ENCODE measurements around the gene HDAC9. TPM values are rescaled to one million over a fixed set of nuclear protein-coding genes. Genes with fewer than 3 reads are reported as not detected.

HDAC9 gene
- total RNA-seq, 1 experiment from 2014 or later: 4.3 TPM

DNA sequence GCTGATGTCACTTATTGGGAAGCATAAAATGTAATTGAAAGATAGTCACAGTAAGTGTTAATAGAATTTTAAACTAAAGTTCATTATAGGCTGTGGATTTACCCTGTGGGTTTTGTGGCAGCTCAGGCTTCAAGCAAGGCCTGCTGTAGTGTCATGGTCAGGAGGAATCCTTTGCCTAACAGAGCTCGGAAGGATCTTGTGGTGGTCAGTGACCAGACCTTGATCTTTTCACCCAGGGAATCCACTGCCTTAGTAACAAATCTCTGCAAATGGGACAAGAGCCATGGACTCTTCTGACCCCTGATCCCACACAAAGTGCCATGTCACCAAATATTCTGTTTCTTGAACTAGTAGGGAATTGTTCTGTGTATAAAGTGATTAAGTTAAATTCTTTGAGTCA lies 20.6 kb upstream of the HDAC9 start:
- intact Hi-C loops (cut with micrococcal nuclease): no loop called here
- no peak for ATAC-seq
- TF ChIP-seq, protein P1, sequence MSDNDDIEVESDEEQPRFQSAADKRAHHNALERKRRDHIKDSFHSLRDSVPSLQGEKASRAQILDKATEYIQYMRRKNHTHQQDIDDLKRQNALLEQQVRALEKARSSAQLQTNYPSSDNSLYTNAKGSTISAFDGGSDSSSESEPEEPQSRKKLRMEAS (IDR thresholded peaks at IDR 0.05): no peak
- BruUV-seq (replicated peaks): no TSS peak
- no peaks in the 10 kb centered on the region for H3K36me3 ChIP-seq (ENCODE audit: control insufficient read depth in 1 of 2, insufficient read depth in 2 of 2, low read length in 2 of 2)
- H3K4me2 ChIP-seq (ENCODE audit: low read length): no peak overlapping the region
- no peaks in the 10 kb centered on the region for H3K9me2 ChIP-seq (ENCODE audit: insufficient read depth)
- no peak overlapping the region for H3K4me3 ChIP-seq (replicated peaks in 1 of 2; ENCODE audit: low read depth in 1 of 2, low read length in 2 of 2)
- H3K79me2 ChIP-seq (ENCODE audit: insufficient read depth, low read length): no peaks in the 10 kb centered on the region
- no peaks in the 10 kb centered on the region for H4K20me1 ChIP-seq (ENCODE audit: insufficient read depth)
- H3K27me3 ChIP-seq (ENCODE audit: insufficient read depth, low read length): no peaks in the 10 kb centered on the region
- no peaks in the 10 kb centered on the region for H3K9me3 ChIP-seq (ENCODE audit: control insufficient read depth in 1 of 2, insufficient read depth in 1 of 2, low read depth in 1 of 2, low read length in 2 of 2)
- ChIA-PET RAD21 (ENCODE audit: low non-redundant PET in 1 of 2, low total read pairs in 2 of 2, uncharacterized antibody in 2 of 2, unreplicated experiment in 2 of 2) (no interaction called here), CTCF (no interaction called here), POLR2A (interaction anchor here (1.0 kb wide), 1 partner anchor 13 kb away, joined by 3 read pairs; no protein-coding TSS in a partner anchor)
- no peak overlapping the region for H3K27ac ChIP-seq (ENCODE audit: low read depth, low read length)
- H2AFZ ChIP-seq (ENCODE audit: low read depth, low read length, poor library complexity, severe bottlenecking): no peak overlapping the region
- no peak for DNase-seq (ENCODE audit: low read depth, low spot score)
- H3K4me1 ChIP-seq (ENCODE audit: control insufficient read depth in 1 of 2, insufficient read depth in 2 of 2, low read length in 2 of 2): no peaks in the 10 kb centered on the region
- H3K9ac ChIP-seq (ENCODE audit: low read length): no peak overlapping the region

DNA sequence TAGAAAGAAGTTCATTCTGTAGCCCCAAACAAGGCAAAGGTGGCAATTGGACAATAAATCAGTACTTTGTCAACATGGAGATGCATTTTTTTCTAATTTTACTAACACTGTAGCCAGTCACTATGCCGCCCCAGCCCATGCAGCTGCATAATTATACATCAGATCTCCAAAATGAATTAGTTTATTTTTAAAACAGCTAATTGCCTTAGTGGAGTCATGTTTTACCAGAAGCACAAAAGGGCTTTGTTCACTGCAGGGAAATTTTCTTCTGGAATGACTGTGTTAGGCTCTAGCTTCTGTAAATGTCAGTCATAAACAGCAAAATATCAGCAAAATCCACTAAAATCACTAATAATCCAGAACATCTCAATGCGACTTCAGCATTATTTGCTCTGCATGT lies 20.1 kb upstream of the HDAC9 start:
- no TSS peak for BruUV-seq (replicated peaks)
- CTCF ChIA-PET: no interaction called here

DNA sequence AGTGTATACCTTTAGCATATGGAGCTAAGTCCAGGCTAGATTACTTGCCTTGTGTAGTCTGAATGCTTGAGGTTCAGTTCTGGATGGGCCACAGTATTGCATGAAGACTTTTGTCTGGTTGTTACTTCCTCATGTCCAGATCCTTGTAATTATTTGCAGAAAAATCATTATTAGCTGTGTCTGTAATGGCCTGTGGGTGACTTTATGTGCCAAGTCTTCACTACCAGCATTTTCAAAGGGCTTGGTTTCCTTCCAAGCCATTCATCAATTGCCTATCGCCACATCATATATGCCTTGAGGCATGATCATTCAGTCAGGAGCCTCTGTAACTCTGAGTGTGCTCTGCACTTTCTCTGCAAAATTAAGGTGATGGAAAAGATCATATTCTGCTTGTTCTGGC lies 13.8 kb upstream of the HDAC9 start:
- POLR2A ChIA-PET: no interaction called here
- TF ChIP-seq EZH2phosphoT487 (IDR thresholded peaks at IDR 0.05; ENCODE audit: borderline replicate concordance): no peak
- no peak for TF ChIP-seq RAD21 (IDR thresholded peaks at IDR 0.05; ENCODE audit: low read depth)
- TF ChIP-seq, protein P2, sequence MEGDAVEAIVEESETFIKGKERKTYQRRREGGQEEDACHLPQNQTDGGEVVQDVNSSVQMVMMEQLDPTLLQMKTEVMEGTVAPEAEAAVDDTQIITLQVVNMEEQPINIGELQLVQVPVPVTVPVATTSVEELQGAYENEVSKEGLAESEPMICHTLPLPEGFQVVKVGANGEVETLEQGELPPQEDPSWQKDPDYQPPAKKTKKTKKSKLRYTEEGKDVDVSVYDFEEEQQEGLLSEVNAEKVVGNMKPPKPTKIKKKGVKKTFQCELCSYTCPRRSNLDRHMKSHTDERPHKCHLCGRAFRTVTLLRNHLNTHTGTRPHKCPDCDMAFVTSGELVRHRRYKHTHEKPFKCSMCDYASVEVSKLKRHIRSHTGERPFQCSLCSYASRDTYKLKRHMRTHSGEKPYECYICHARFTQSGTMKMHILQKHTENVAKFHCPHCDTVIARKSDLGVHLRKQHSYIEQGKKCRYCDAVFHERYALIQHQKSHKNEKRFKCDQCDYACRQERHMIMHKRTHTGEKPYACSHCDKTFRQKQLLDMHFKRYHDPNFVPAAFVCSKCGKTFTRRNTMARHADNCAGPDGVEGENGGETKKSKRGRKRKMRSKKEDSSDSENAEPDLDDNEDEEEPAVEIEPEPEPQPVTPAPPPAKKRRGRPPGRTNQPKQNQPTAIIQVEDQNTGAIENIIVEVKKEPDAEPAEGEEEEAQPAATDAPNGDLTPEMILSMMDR (IDR thresholded peaks at IDR 0.05 in 2 of 3, conservative IDR thresholded peaks at IDR 0.05 in 1 of 3; ENCODE audit: borderline replicate concordance in 1 of 3, insufficient read depth in 1 of 3, low read depth in 2 of 3, low read length in 2 of 3): no peak
- no peak for TF ChIP-seq POLR2AphosphoS5 (IDR thresholded peaks at IDR 0.05; ENCODE audit: low read depth, low read length)
- TF ChIP-seq JUND (IDR thresholded peaks at IDR 0.05): no peak
- TF ChIP-seq, protein P3, sequence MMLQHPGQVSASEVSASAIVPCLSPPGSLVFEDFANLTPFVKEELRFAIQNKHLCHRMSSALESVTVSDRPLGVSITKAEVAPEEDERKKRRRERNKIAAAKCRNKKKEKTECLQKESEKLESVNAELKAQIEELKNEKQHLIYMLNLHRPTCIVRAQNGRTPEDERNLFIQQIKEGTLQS (IDR thresholded peaks at IDR 0.05): no peak
- TF ChIP-seq ZFX (IDR thresholded peaks at IDR 0.05): no peak
- no peak for TF ChIP-seq YY1 (IDR thresholded peaks at IDR 0.05; ENCODE audit: extremely low read depth, insufficient replicate concordance, low read depth, low read length)
- TF ChIP-seq FOSL1 (IDR thresholded peaks at IDR 0.05; ENCODE audit: low read depth): no peak
- TF ChIP-seq ZNF274 (IDR thresholded peaks at IDR 0.05; ENCODE audit: low read depth, low read length): no peak
- TF ChIP-seq EZH2 (IDR thresholded peaks at IDR 0.05): no peak
- TF ChIP-seq SP1 (IDR thresholded peaks at IDR 0.05; ENCODE audit: low read depth): no peak
- TF ChIP-seq SIN3A (IDR thresholded peaks at IDR 0.05; ENCODE audit: low read depth): no peak

More for the DNA sequence above, 20.1 kb upstream of the HDAC9 start:
- Histone ChIP-seq H3K9ac (ENCODE audit: low read length) (no peak overlapping the region), H3K9me3 (ENCODE audit: control insufficient read depth in 1 of 2, insufficient read depth in 1 of 2, low read depth in 1 of 2, low read length in 2 of 2) (no peaks in the 10 kb centered on the region), H3K4me1 (ENCODE audit: control insufficient read depth in 1 of 2, insufficient read depth in 2 of 2, low read length in 2 of 2) (no peaks in the 10 kb centered on the region), H4K20me1 (ENCODE audit: insufficient read depth) (no peaks in the 10 kb centered on the region), H3K4me3 (replicated peaks in 1 of 2; ENCODE audit: low read depth in 1 of 2, low read length in 2 of 2) (no peak overlapping the region), H2AFZ (ENCODE audit: low read depth, low read length, poor library complexity, severe bottlenecking) (no peak overlapping the region), H3K4me2 (ENCODE audit: low read length) (no peak overlapping the region), H3K79me2 (ENCODE audit: insufficient read depth, low read length) (no peaks in the 10 kb centered on the region), H3K36me3 (ENCODE audit: control insufficient read depth in 1 of 2, insufficient read depth in 2 of 2, low read length in 2 of 2) (no peaks in the 10 kb centered on the region), H3K27me3 (ENCODE audit: insufficient read depth, low read length) (no peaks in the 10 kb centered on the region), H3K27ac (ENCODE audit: low read depth, low read length) (no peak overlapping the region), H3K9me2 (ENCODE audit: insufficient read depth) (no peaks in the 10 kb centered on the region)
- ChIA-PET POLR2A (interaction anchor here (1.0 kb wide), 1 partner anchor 13 kb away, joined by 3 read pairs; no protein-coding TSS in a partner anchor), RAD21 (ENCODE audit: low non-redundant PET in 1 of 2, low total read pairs in 2 of 2, uncharacterized antibody in 2 of 2, unreplicated experiment in 2 of 2) (no interaction called here)
- ATAC-seq (no peak), DNase-seq (ENCODE audit: low read depth, low spot score) (no peak)
- intact Hi-C loops (cut with micrococcal nuclease): no loop called here
- no peak for TF ChIP-seq FOSL1 (IDR thresholded peaks at IDR 0.05; ENCODE audit: low read depth)

More for the DNA sequence above, 13.8 kb upstream of the HDAC9 start:
- no peak overlapping the region for H3K4me2 ChIP-seq (ENCODE audit: low read length)
- H3K79me2 ChIP-seq (ENCODE audit: insufficient read depth, low read length): no peaks in the 10 kb centered on the region
- ChIA-PET RAD21 (ENCODE audit: low non-redundant PET in 1 of 2, low total read pairs in 2 of 2, uncharacterized antibody in 2 of 2, unreplicated experiment in 2 of 2) (no interaction called here), CTCF (no interaction called here)
- H3K27ac ChIP-seq (ENCODE audit: low read depth, low read length): no peak overlapping the region
- H4K20me1 ChIP-seq (ENCODE audit: insufficient read depth): no peaks in the 10 kb centered on the region
- no peak overlapping the region for H3K4me3 ChIP-seq (replicated peaks in 1 of 2; ENCODE audit: low read depth in 1 of 2, low read length in 2 of 2)
- no peaks in the 10 kb centered on the region for H3K9me3 ChIP-seq (ENCODE audit: control insufficient read depth in 1 of 2, insufficient read depth in 1 of 2, low read depth in 1 of 2, low read length in 2 of 2)
- H3K9me2 ChIP-seq (ENCODE audit: insufficient read depth): no peaks in the 10 kb centered on the region
- H2AFZ ChIP-seq (ENCODE audit: low read depth, low read length, poor library complexity, severe bottlenecking): no peak overlapping the region
- intact Hi-C loops (cut with micrococcal nuclease): no loop called here
- H3K4me1 ChIP-seq (ENCODE audit: control insufficient read depth in 1 of 2, insufficient read depth in 2 of 2, low read length in 2 of 2): no peaks in the 10 kb centered on the region
- H3K9ac ChIP-seq (ENCODE audit: low read length): no peak overlapping the region
- ATAC-seq (no peak), DNase-seq (ENCODE audit: low read depth, low spot score) (no peak)
- no peaks in the 10 kb centered on the region for H3K27me3 ChIP-seq (ENCODE audit: insufficient read depth, low read length)
- no peaks in the 10 kb centered on the region for H3K36me3 ChIP-seq (ENCODE audit: control insufficient read depth in 1 of 2, insufficient read depth in 2 of 2, low read length in 2 of 2)
- BruUV-seq (replicated peaks): no TSS peak
